Left lobe of liver (tissue), 2 donors: ENCODE measurements around the gene NHS. TPM values are rescaled to one million over a fixed set of nuclear protein-coding genes. Genes with fewer than 3 reads are reported as not detected.

ENCODE experiments used
- ATAC-seq: fragments of 200-7000 bp; cut with Tn5 transposase; one replicate; pipeline ENCODE4 v1.9.1; 2020; ENCODE audit warnings: mild to moderate bottlenecking, moderate library complexity
- DNase-seq: peaks from one replicate; pipeline ENCODE4 v3.0.0-alpha.2; 2020; ENCODE audit warnings: low spot score
- total RNA-seq: library from RNA; stranded (reverse); gene quantifications from one replicate; pipeline ENCODE4 v1.2.1, GENCODE V29; 2021
- donor health status: DM: no; HTN: no; CAD: no; lungs with moderate emphysema.
- donor health status: DM: no; HTN: yes; CAD: no.

Gene NHS
- total RNA-seq, 1 donor from 2014 or later, result 0.10 TPM

DNA sequence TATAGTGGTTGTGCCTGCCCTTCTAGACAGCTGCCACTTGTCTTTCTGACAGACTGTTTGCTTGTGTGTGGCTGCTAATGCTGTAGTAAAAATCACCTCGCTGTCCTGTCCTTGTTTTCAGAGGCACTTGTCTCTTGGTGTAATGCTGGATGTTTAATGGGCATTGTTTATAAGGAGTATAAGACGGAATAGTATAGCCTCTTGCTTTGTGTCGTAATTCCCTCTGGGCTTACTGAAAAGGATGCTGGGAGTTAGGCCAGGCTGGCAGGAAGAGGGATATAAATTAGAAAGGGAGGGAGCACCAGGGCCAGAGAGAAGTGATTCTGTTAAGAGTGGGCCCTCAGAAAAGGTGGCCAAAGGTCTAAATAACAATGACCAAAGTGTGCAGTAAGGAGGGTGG is 29.0 kb downstream of the NHS start:
- ATAC-seq, result no peak
- DNase-seq, result no peak

DNA sequence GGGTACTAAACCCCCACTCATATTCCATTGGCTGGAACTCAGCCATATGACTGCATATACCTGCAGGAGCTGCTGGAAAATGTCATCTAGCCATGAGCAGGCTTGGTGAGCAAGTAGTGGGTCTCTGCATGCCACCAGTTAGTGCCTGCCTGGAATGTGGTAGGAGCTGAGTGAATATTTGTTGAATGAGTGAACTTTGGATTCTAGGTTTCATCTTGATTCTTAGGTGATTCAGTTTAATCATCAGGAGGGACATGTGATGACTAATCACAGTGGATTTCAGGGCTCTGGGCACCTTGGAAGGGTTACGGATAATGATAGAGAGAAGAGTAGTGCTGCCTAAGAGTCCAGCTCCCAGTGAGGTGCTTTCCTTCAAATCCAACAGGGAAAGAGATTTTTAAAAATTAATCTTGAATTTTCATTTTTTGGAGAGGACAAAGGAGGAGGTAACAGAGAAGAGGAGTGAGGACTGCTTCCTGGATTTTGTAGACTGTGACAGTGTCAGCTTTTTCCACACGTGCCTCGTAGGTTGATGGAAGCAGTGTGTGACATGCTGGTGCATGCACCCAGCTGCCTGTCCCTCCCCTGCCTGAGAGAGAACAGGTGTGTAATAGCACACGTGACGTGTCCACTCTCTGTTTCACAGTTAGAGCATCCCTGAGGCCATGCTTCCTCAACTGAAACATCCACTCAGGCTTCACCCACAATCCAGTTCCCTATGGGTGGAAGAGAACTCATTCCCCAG is 30.4 kb downstream of the NHS start:
- ATAC-seq, result no peak
- no peak for DNase-seq

DNA sequence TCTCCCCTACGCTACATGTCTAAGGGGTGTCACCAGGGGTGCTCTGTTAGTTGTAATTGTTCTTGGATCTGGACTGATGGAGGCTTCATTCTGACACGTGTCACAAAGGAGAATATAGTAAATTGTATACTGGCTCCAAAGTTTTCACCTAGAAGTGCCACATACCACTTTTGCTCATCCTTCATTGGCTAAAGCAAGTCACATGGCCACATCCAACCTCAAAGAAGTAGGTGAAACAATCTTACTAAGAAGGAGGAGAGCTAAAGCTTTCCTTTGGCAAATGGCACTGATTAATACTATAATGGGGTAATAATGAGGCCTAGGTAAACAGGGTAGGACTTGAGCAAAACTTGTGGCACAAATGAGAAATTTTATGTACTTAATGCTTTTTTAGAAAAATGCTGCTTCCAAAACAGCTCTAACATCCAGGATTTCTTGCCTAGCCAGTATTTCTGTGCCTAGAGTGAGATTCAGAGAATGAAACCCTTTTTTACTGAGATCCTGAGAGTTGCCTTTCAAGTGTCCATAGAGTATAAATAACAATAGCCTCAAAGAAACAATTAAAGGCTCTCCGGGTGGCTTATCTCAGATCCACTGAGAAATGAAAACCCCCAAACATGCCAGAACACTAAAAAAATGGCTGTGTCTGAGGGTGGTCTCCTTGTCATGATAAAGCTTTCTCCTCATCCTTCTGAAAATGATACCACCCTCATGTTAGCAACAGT is 34.7 kb downstream of the NHS start:
- no peak for DNase-seq
- no peak for ATAC-seq

DNA sequence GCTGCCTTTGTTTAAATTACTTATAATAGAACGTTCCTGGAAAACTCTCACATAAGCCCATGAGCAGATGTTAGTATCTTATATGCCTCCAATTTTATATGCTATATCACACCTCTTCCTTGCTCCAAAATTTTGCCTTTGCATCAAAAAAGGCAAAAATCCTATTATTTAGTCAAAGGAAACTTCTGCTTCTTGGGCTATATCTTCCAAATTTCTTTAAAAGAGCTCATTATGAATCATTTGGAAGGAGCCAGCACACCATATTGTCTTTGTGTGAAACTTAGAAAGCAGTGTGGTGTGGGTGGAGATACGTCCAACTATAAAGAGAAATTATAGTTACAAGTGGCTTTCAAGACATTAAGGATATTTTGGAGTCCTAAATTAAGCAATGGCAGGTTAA is 35.7 kb downstream of the NHS start:
- no peak for ATAC-seq
- DNase-seq, result no peak

DNA sequence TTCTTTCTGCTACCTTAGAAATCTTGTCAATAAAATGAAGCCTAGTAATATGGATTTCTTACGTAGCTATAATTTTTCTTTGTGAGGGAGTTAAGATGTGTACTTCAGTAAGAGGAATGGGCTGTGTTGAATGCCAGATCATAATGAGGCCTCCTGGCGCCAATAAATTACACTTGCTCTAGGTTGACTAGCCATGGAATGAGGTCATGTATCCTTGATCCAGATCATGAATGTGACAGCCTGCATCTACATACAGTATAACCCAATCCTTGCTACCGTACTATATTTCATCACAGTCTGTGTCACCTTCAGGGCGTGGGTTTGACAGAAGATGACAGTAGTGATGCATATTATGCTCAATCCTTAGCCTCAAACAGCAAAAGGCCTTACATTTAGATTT is 36.2 kb downstream of the NHS start:
- no peak for ATAC-seq
- no peak for DNase-seq

DNA sequence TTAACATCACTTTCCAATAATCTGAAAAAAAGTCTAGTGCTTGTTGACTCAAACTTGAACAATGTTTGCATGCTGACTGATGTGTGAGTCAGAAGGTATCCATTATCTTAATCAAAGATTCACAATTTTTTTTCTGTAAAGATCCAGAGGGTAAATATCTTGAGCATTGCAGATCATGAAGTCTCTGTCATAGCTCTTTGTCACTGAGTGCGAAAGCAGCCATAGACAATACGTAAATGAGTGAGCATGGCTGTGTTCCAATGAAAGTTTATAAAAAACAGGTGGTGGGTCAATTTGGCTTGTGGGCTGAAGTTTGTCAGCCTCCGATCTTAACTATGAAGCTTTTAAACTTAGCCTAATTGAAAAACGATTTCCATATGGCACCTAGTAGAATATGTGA is 37.7 kb downstream of the NHS start:
- DNase-seq (no peak), ATAC-seq (no peak)

DNA sequence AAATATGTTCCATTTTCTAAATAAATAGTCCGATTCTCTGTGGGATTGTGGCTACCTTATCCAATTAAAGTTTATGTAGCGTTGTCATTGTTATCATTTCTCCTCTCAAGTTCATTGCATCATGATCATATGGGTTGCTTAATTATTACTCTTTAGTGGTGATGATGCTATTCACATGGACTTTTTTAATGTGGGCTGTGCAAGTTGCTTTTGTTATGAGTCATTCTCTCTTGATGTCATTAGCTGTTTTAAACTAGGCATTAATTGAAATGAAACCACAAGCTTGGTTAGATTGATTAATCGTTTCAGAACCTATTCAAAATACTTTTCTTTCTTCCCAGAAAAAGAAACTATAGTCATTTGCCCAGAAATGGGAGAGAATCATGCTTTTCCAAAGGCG is 38.2 kb downstream of the NHS start:
- no peak for DNase-seq
- no peak for ATAC-seq

DNA sequence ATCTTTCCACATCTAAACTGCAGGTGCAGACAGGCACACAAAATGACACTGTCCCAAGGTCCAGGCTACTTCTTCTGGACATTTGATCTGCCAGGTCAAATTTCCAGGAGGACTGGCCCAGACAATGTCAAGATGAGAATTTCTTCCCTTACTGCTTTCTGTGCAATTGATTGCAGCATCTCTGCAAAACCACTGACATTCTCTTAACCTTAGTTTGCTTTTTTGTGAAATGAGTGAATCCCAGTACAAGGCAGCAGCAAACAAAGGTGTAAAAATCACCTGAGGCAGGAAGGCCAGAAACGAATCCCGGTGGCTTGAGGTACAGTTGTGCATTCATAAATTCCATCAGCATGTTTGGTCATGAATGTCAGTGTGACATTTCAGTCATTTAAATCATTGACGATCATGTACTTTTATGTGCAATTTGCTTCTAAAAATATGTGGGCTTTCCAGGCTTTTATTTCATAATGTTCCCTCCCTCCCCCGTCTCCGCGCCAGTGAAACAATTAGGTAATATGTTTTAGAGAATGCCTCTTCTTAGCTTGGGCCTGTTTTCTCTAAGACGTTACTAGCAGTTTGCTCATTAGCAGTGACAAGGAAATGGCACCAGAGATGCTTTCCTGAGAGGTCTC is 39.1 kb downstream of the NHS start:
- DNase-seq (no peak), ATAC-seq (no peak)

DNA sequence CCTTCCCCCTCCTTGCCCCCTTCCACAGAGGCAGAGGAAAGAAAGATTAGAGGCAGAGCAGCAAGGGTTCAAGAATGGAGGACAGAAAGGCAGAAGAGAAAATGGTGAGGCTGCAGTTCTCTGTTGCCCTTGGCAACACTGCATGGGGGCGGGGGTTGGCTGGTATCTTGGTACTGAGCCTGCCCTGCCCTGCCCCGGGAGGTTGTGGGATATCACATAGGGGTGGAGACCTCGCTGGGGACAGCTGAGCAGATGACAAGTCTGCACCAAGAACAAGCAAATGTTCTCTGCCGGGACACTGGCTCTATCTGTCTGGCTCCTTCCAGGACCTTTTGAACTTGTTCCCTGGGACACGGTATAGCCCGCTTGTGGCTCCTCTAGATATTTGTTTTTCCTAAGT is 39.8 kb downstream of the NHS start:
- no peak for ATAC-seq
- DNase-seq, result no peak

DNA sequence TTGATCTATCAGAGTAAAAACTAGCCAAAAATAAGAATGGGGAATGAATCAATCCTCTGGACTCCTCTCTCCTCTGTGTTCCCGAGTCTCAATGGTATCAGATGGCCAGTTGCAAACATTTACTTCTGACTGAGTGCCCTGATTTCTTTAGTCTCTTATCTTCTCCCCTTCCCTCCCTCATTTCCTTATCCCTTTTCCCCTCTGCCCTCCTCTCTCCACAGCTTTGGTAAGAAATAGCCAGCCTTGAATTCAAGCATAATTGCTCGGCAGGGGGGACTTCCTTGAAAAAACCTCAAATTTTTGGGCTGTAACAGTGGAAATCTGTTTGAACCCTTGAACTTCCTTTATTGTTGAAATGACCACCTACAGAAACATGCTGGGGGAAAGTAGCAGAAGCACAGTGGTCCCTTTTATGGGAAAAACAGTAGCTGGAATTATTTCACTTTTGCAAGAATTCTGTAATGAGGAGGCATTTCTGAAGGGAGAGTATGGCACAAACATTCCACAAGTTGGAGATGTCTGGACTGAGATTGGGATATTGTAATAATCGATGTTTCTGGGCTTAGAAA is 40.3 kb downstream of the NHS start:
- ATAC-seq, result no peak
- no peak for DNase-seq

DNA sequence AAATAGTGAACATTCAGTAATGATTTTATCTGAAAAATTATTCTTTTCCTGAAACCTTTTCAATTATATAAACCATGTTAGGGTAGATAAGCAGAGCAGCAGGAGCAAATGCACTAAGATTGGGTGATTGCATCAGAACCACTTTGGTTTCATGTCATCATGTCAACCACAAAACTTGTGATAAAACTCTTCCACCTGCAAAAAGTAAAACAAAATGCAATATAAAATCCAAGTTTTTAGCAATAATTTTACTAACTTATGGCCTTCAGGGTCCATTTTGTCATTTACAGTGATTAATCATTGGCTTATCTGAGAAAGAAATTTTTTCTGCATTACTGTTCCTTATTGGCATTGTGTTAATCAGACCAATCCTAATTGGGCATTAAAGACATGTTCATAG is 42.4 kb downstream of the NHS start:
- ATAC-seq (no peak), DNase-seq (no peak)

DNA sequence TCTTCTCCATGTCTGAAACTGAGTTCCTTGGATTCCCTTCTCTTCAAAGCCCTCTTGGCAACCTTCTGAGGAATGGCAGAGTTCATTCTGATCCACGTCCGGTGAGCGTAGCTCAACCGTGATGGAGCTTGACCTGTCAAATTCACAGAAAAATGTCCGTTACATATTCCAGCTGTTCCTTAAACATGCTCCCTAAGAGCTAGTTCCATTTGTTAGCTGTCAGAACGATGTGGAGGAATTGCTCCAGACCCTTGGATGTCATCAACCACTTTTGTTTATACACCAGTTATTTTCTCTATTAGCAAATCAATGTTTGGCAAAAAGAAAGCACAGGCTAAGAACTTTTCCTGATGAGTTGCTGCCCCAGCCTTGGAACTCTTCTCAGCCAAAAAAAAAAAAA is 50.1 kb downstream of the NHS start:
- ATAC-seq, result no peak
- DNase-seq, result no peak

DNA sequence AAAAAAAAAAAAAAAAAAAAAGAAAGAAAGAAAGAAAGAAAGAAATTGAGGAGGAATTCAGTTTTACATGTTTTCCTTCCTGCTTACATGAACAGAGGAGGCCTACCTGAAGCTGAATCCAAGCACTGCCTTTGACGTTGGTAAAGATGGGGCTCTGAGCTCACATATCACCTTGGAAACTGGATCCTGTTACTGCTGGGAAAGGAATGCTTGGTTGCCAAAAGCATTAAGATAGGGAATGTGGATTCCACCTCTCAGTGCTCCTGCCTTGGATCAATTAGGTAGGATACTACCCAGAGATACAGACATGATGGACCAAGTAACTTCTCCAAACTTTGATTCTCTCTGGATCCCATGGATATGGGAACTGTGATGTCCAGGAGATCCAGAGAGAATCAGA is 50.6 kb downstream of the NHS start:
- ATAC-seq (no peak), DNase-seq (no peak)

DNA sequence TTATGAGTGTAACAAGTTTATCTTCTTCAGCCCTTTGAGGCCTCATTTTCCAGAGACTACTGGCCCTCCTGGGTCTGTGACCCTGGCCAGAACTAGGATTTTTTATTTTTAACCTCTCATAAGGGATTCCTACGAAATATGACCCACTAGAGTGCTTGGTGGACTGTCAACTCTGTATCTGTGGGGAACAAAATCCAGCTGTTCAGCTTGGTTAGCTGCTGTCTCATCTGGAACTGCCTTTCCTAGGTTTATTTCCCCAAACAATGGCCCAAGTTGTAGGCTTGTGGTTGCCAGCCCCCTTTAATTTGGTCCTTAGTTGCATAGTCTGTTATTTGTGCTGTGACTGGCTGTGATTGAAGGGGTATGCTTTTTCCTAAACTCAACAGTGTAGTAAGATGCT is 56.2 kb downstream of the NHS start:
- ATAC-seq (no peak), DNase-seq (no peak)

DNA sequence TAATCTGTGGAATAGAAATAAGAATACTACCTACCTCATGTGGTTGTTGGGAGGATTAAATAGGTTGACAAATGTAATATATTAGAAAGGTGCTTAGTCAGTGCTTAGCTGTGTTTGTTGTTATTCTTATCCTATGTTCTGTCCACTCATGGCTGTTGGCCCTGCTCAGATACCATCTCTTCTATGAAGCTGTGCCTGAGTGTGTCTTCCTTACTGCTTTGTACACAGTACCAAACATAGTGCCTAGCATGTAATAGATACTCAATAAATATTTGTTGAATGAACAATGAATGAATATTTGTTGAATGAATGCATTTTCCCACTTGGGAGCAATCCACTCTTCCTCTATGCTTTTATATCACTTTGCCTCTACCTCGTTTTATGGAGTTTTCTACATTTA is 57.2 kb downstream of the NHS start:
- DNase-seq (no peak), ATAC-seq (no peak)

DNA sequence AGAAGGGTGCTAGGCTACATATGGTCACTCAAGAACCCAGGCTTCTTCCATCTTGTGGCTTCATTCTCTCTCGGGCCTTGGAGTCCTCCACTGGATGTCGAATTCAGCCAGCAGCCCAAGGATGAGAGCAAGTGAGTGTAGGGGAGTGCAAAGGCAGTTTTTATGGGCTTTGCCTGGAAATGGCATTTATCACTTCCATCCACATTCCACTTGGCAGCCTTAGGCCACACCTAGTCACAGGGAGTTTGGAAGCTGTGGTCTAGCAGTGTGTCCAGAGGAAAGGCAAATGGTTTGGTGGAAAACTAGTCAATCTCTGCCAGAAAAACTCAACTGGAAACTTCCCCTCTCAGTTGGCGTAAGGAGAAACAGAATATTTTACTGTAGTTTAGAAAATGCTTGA is 59.0 kb downstream of the NHS start:
- no peak for DNase-seq

DNA sequence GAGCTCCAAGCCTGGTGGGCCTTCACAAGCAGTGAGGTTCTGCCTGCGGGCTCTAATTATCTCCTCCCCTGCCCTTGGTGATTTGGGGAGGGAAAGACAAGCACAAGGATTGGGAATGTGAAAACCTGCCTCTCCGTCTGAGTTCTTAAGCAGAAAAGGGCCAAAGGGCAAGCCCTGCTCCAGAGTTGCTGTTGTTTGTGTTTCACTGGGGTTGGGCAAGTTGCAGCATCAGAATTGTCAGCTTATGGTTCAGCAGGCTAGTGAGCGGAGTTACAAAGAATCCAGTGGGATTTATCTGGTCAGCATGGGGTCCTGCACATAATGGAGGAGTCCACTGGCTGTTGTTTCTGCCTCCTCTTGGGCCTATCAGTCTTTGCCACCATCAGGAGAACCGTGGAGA is 60.5 kb downstream of the NHS start:
- ATAC-seq (no peak), DNase-seq (no peak)

More for the DNA sequence above, 59.0 kb downstream of the NHS start:
- ATAC-seq, result no peak

DNA sequence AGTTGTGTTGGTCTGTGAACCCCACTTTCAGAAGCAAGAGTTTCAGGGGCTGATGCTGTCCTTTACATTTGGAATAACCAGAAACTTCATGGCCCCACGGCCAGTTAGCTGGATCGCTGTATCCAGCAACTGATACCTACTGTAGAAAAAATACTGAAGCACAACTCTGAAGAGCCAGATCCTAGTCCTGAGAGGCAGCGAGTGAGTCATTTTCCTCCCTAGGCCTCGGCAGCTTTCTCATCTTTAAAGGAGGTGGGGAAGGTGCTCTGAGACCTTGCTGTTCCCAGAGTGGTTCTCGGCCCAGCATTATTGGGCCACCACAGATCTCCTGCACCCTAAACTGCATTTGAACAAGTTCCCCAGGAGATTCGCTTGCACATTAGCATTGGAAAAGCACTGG is 63.2 kb downstream of the NHS start:
- DNase-seq (no peak), ATAC-seq (no peak)

DNA sequence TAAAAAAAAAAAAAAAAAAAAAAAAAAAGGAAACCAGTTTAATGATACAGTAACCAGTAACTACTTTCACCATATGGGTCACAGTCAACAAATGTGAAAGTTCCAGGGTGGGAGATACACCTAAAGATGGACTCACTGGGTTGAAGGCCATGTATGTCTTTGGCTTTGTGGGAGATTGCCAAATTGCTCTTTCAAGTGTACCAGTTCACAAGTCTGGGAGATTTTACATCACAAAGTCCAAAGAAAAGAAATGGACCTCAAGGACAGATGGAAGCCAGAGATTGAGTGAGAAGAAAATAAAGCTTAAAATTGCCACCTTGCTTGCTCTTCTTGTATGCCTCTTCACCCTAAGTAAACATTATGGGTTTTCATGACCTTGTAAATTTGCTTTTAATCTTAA is 65.3 kb downstream of the NHS start:
- DNase-seq (no peak), ATAC-seq (no peak)

DNA sequence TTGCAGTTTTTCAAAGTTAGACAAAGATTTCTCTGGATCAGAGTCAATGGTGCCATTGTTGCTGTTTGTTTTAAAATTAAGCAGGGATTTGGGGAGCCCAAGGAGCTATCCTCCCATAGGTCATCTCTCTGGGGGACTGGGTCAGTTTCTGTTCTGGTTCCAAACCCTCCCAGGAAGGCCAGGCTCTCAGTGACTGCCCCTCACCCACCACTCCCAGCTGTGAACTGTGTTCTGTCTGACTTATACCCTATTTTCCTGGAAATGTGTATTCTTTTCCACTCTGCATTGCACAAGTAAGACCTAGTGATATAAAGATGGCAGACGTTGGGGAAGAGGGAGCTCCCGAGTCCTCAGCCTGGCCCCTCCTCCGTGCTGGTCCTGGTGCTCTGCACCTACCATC is 65.8 kb downstream of the NHS start:
- ATAC-seq (no peak), DNase-seq (no peak)

DNA sequence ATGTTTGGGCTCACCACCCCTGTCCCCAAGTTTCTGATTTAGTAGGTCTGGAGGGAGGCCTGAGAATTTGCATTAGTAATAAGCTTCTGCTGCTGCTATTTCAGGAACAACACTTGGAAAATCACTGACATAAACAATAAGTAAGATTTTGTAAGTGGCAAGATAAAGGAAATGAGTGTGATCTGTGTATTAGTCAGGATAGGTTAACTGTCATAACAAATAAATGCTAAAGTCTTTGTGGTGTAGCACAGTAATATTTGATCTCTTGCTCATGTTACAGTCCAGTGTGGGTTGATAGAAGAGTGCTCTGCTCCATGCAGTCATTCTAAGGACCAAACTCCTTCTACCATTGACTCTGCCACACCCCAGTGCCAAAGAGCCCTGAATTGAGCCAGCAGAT is 67.0 kb downstream of the NHS start:
- ATAC-seq, result no peak
- no peak for DNase-seq

DNA sequence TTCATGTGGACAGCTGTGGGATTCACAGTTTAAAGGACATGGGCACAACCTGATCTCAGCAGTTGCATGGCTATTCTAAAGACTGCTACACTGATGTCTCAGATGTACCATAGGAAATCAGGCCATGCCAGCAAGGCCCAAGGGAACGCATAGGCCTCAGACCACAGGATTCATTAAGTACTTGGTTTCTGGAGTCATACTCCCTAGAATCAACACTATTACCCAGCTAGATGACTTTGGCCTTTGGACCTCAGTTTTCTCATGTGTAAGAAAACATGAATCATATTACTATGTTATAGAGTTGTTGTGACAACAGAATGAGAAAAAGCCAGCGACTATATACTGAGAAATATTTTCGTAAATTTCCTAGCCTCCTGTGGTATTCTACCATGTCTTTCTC is 67.9 kb downstream of the NHS start:
- DNase-seq (no peak), ATAC-seq (no peak)
